ENCODE results near the gene CCNQ.

Gene CCNQ

GRCh38 chrX:153568451-153569011, 30.4 kb downstream of the CCNQ start:
- no peak for DNase-seq

GRCh38 chrX:153565996-153566580, 32.9 kb downstream of the CCNQ start:
- no peak for DNase-seq

GRCh38 chrX:153564047-153564606, 34.8 kb downstream of the CCNQ start:
- DNase-seq: no peak

- no peak for DNase-seq
Observed at GRCh38 chrX:153562546-153562945, 36.4 kb downstream of the CCNQ start.

GRCh38 chrX:153561337-153561736, 37.6 kb downstream of the CCNQ start:
- no peak for DNase-seq

DNA sequence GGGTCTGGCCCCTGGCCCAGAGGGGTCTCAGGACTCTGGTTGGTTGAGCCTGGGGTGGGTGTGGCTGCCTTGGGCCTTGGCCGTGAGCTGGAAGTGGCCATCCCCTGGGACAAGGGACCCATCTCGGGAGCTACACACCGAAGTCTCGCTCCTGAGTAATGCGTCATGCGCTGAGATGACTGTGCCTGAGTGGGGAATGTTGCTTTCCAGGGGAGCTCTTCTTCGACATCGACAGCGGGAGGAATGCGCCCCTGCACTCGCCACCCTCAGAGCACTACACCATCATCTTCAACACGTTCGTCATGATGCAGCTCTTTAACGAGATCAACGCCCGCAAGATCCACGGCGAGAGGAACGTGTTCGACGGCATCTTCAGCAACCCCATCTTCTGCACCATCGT, 38.5 kb downstream of the CCNQ start:
- no peak for DNase-seq

GRCh38 chrX:153560000-153560399, 38.9 kb downstream of the CCNQ start:
- DNase-seq: no peak

- DNase-seq: no peak
Observed at GRCh38 chrX:153557618-153558355, 41.2 kb downstream of the CCNQ start.

DNA sequence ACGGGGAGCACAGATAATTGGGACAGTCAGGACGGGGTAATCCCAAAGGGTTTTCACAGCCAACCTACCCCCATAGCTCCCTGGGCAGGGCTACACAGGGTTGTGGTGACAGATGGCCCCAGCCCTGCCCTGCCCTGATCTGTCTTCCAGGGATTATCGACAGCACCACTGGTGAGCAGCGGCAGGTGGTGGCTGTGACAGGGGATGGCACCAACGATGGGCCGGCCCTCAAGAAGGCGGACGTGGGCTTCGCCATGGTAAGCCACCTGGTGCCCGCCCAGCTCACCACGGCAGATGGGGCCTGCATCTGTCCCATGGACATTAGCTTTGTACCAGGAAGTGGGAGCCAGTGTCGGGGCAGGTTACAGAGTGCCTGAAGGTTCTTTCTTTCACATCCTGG, 42.2 kb downstream of the CCNQ start:
- no peak for DNase-seq

DNA sequence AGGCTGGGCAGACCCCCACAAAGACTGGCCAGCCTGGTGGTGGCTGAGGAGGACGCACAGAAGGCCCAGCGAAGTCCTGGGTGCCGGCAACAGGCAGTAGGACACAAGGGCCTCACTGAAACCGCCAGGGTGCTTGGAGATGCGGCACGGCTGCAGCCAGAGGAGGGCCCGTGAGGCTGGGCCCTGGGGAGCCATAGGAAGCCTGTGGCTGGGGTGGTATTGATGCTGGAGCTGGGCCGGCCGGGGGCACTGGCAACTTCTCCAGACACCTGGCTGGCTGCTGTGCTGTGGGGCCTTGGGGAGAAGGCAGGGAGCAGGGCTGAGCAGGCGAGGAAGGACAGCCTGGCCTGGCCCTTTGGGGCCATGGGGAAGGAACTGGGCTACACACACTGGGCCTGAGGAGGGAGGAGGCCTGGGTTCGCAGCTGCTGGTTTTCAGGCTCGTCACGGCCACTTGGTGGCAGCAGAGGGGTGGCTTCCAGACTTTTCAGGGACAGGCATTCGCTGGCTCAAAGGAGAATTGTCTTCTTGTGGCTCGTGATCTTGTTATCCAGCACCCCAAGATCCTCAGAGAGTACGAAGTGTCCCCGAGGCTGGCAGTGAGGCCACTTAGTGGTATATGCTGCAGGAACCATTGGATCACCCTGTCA, 44.3 kb downstream of the CCNQ start:
- peak; percentile 64 to 68 for DNase-seq

- no peak for DNase-seq
Observed at GRCh38 chrX:153551135-153551534, 47.8 kb downstream of the CCNQ start.

DNA sequence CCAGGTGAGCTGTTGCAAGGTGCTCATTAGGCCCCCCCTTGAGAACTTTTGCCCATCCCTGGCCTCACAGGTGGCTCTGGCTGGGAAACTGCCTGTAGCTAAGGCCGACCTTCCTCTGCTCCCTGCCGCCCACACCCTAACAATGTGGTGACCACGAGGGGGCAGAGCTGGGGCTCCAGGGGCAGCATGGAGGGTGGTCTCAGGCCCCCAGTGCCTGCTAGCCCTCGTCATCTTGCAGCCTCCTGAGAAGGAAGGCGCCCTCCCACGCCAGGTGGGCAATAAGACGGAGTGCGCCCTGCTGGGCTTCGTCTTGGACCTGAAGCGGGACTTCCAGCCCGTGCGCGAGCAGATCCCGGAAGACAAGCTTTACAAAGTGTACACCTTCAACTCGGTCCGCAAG, 49.1 kb downstream of the CCNQ start:
- no peak for DNase-seq

GRCh38 chrX:153549231-153549630, 49.7 kb downstream of the CCNQ start:
- no peak for DNase-seq

DNA sequence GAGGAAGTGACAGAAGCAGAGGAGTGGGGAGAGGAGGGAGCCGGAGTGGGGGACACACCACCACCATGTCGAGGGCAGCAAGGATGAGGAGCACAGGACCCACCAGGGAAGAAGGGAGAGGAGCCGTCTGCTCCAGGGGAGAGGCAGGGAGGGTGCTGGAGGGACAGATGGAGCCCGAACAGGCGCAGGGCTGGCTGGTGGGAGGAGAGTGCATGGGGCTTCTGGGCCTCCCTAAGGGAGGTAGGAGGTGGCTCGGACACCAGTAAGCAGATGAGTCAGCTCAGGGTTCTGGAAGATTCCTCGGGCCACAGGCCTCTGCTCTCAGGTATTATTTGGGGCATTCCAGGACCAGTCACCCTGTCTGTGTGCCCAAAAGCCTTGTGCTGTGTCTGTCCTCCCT, 51.7 kb downstream of the CCNQ start:
- no peak for DNase-seq

DNA sequence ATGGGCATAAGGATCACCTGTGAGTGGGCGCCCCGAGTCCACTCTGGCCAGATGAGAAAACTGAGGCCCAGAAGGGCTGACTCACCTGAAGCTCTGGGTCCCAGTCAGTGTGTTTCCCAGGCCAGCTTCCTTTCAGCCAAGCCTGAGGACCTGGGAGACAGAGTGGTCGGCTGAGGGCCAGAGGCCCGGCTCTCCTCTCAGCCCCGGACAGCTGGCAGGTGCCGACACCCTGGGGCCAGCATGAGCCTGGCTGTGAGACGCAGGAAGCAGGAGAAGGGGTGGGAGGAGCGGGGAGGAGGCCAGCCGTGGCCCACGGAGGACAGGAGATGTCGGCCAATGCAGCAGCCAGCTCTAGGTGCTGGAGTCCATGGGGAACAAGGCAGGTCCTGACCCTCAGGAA, 52.6 kb downstream of the CCNQ start:
- DNase-seq: no peak

- DNase-seq: no peak
Observed at GRCh38 chrX:153544727-153545126, 54.2 kb downstream of the CCNQ start.

GRCh38 chrX:153539979-153540358, 59.0 kb downstream of the CCNQ start:
- DNase-seq: no peak

- peak; percentile 65 to 67 for DNase-seq
Observed at GRCh38 chrX:153539171-153539978, 59.6 kb downstream of the CCNQ start.

GRCh38 chrX:153538424-153538823, 60.5 kb downstream of the CCNQ start:
- DNase-seq: no peak
